ENCODE data around the gene NFIX. TPM values are rescaled to one million over a fixed set of nuclear protein-coding genes. Genes with fewer than 3 reads are reported as not detected.

NFIX gene
- total RNA-seq, 2 donors from 2014 or later: 16.9 to 26.7 TPM

- Histone ChIP-seq H3K27ac (no peak overlapping the region), H3K4me3 (no peak overlapping the region), H3K4me1 (peaks cover 3% of the 10 kb centered on the region), H3K27me3 (no peaks in the 10 kb centered on the region), H3K36me3 (replicated peaks in 1 of 2; ENCODE audit: insufficient read depth in 1 of 2, low read depth in 2 of 2) (peaks cover 0 to 2% of the 10 kb centered on the region in 2 donors), H3K9me3 (no peaks in the 10 kb centered on the region)
- no peak for TF ChIP-seq POLR2A (IDR thresholded peaks at IDR 0.05)
- TF ChIP-seq, protein P1, sequence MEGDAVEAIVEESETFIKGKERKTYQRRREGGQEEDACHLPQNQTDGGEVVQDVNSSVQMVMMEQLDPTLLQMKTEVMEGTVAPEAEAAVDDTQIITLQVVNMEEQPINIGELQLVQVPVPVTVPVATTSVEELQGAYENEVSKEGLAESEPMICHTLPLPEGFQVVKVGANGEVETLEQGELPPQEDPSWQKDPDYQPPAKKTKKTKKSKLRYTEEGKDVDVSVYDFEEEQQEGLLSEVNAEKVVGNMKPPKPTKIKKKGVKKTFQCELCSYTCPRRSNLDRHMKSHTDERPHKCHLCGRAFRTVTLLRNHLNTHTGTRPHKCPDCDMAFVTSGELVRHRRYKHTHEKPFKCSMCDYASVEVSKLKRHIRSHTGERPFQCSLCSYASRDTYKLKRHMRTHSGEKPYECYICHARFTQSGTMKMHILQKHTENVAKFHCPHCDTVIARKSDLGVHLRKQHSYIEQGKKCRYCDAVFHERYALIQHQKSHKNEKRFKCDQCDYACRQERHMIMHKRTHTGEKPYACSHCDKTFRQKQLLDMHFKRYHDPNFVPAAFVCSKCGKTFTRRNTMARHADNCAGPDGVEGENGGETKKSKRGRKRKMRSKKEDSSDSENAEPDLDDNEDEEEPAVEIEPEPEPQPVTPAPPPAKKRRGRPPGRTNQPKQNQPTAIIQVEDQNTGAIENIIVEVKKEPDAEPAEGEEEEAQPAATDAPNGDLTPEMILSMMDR (IDR thresholded peaks at IDR 0.05): no peak
- WGBS, 2 donors: 65 to 75% methylated on average over 11 of the region's 11 CpGs
- intact Hi-C loops (cut with DNase I): no loop called here
- ATAC-seq: no peak
- DNase-seq: no peak
These were observed 82.0 kb downstream of the NFIX start for GRCh38 chr19:13077240-13077639.

GRCh38 chr19:13078381-13078780 lies 83.1 kb downstream of the NFIX start:
- no peak for DNase-seq
- H3K9me3 ChIP-seq: no peaks in the 10 kb centered on the region
- no peak for TF ChIP-seq POLR2A (IDR thresholded peaks at IDR 0.05)
- TF ChIP-seq, protein P1 (IDR thresholded peaks at IDR 0.05): no peak
- H3K4me1 ChIP-seq: peaks cover 8% of the 10 kb centered on the region
- no peak overlapping the region for H3K27ac ChIP-seq
- ATAC-seq: no peak
- H3K36me3 ChIP-seq (replicated peaks in 1 of 2; ENCODE audit: insufficient read depth in 1 of 2, low read depth in 2 of 2): peaks cover 0 to 2% of the 10 kb centered on the region in 2 donors
- H3K27me3 ChIP-seq: no peaks in the 10 kb centered on the region
- WGBS, 2 donors: 87 to 88% methylated on average over 1 to 10 of the region's 10 CpGs
- intact Hi-C loops (cut with DNase I): no loop called here
- H3K4me3 ChIP-seq: no peak overlapping the region

DNA sequence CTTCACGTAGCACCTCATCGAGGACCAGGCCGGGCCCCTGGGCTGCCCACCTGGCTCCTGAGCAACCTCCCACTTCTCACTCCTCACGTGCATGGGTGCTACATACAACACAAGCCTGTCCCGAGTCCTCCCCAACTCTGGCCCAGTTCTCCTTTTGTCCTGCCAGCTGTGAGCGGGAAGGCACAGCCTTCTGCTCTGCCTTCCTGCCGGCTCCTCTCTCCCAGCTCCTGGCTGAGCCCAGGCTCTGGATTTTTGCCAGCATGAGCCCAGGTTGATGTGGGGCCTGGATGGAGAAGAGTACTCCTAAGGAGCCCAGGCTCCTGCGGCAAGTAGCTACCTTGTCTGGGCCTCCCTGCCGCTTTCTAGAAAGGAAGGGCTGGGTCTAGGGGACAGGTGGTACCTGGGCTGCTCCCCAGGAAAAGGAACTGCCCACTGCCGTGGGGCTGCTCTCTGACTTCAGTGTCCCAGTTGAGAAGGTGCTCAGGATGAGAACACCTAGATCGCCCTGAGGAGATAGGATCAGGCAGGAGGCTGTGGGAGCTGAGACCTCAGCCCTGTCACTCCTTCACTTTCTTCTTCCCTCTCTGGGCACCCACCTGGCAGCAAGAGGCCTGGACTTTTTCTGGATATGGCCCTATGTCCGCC lies 83.7 kb downstream of the NFIX start:
- Histone ChIP-seq H3K36me3 (replicated peaks in 1 of 2; ENCODE audit: insufficient read depth in 1 of 2, low read depth in 2 of 2) (no peaks in the 10 kb centered on the region), H3K27ac (no peak overlapping the region), H3K9me3 (no peaks in the 10 kb centered on the region), H3K4me1 (peaks cover 8% of the 10 kb centered on the region), H3K27me3 (no peaks in the 10 kb centered on the region), H3K4me3 (no peak overlapping the region)
- DNase-seq (no peak), ATAC-seq (no peak)
- intact Hi-C loops (cut with DNase I): no loop called here
- TF ChIP-seq, protein P1 (IDR thresholded peaks at IDR 0.05): no peak
- TF ChIP-seq POLR2A (IDR thresholded peaks at IDR 0.05): no peak
- 64 to 80% methylated on average over 8 to 12 of the region's 12 CpGs for WGBS, 2 donors

- TF ChIP-seq POLR2A (IDR thresholded peaks at IDR 0.05): no peak
- WGBS, 2 donors: 69 to 95% methylated on average over 11 to 16 of the region's 16 CpGs
- H3K27ac ChIP-seq: no peak overlapping the region
- no peak for ATAC-seq
- DNase-seq: no peak
- peaks cover 8% of the 10 kb centered on the region for H3K4me1 ChIP-seq
- intact Hi-C loops (cut with DNase I): no loop called here
- H3K4me3 ChIP-seq: no peak overlapping the region
- H3K36me3 ChIP-seq (replicated peaks in 1 of 2; ENCODE audit: insufficient read depth in 1 of 2, low read depth in 2 of 2): no peaks in the 10 kb centered on the region
- H3K27me3 ChIP-seq: no peaks in the 10 kb centered on the region
- no peaks in the 10 kb centered on the region for H3K9me3 ChIP-seq
These were observed 84.3 kb downstream of the NFIX start for GRCh38 chr19:13079542-13079986.

DNA sequence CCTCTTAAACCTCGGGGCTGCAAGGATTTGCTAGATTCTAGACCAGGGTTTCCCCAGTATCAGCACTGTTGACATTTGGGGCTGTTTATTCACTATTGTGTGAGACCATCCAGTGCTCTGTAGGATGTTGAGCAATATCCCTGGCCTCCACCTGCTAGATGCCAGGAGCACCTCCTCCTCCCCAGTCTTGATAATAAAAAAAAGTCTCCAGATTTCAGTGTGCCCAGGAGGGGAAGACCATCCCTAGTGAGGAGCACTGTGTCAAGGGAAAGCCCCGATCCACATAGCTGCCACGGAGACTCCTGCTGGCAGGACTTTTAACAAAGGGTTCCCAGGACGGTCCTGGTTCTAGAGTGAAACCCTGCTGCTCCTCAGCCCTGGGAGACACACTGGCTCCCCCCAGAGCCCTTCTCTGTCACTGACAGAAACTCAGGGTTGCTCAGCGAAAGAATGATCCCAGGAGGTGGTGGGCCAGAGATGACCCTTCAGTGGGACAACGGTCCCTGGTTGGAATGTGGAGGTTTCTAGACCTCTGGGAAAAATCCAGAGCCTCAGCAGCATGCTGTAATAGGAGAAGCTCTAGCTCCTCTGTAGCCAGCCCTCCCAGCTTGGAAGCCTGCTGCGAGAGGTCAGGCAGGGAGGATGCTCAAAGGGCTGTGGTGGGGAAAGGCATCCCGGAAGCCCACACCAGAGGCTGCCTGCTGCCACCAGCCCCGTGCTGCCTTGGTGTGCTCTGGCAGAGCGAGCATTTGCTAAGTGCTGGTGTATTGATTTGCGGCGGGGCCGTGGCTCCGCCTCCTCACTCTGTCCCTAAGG lies 87.1 kb downstream of the NFIX start:
- peak in 2 of 4 donors; percentile 26 to 53 for DNase-seq
- peak overlapping the region in 2 of 4 donors; percentile 29 to 52 for H3K27ac ChIP-seq
- ATAC-seq: peak; percentile 56
- H3K27me3 ChIP-seq: no peaks in the 10 kb centered on the region
- TF ChIP-seq, protein P1 (IDR thresholded peaks at IDR 0.05): peak in 1 of 7 experiments; percentile 13
- TF ChIP-seq POLR2A (IDR thresholded peaks at IDR 0.05): no peak
- H3K4me3 ChIP-seq: no peak overlapping the region
- no peaks in the 10 kb centered on the region for H3K9me3 ChIP-seq
- H3K4me1 ChIP-seq: peaks cover 8% of the 10 kb centered on the region
- intact Hi-C loops (cut with DNase I): no loop called here
- no peaks in the 10 kb centered on the region for H3K36me3 ChIP-seq (replicated peaks in 1 of 2; ENCODE audit: insufficient read depth in 1 of 2, low read depth in 2 of 2)
- 54 to 69% methylated on average over 13 to 14 of the region's 14 CpGs for WGBS, 2 donors

Data from body of pancreas (tissue), 4 donors.